ENCODE results near the gene ZNF14.

ZNF14 gene

GRCh38 chr19:19748249-19748938 lies 15.5 kb upstream of the ZNF14 start:
- Histone ChIP-seq H3K4me3 (ENCODE audit: low read length) (no peak overlapping the region), H3F3A (ENCODE audit: control insufficient read depth, insufficient read depth) (no peaks in the 10 kb centered on the region), H3K79me2 (ENCODE audit: control insufficient read depth, low read length) (no peaks in the 10 kb centered on the region), H3K36me3 (ENCODE audit: control insufficient read depth, low read length) (no peaks in the 10 kb centered on the region), H3K27ac (ENCODE audit: low read depth, low read length) (no peak overlapping the region), H3K27me3 (ENCODE audit: control insufficient read depth, low read length) (no peaks in the 10 kb centered on the region), H3K4me2 (ENCODE audit: low read length) (no peak overlapping the region), H3K9me3 (ENCODE audit: control insufficient read depth, insufficient read depth, low read length) (no peaks in the 10 kb centered on the region), H3K9me2 (replicated peaks; ENCODE audit: control insufficient read depth, low read length) (no peaks in the 10 kb centered on the region), H3K4me1 (ENCODE audit: control insufficient read depth, low read length) (no peaks in the 10 kb centered on the region), H4K20me1 (ENCODE audit: control insufficient read depth, insufficient read depth, low read depth, low read length) (no peaks in the 10 kb centered on the region)
- TF ChIP-seq EZH2phosphoT487 (IDR thresholded peaks at IDR 0.05; ENCODE audit: borderline replicate concordance, low read length) (no peak), CTCF (IDR thresholded peaks at IDR 0.05; ENCODE audit: low read depth, low read length, poor library complexity, severe bottlenecking) (no peak)

GRCh38 chr19:19747357-19748220 lies 14.7 kb upstream of the ZNF14 start:
- Histone ChIP-seq H3K9me2 (replicated peaks; ENCODE audit: control insufficient read depth, low read length) (no peaks in the 10 kb centered on the region), H3K4me3 (ENCODE audit: low read length) (no peak overlapping the region), H4K20me1 (ENCODE audit: control insufficient read depth, insufficient read depth, low read depth, low read length) (no peaks in the 10 kb centered on the region), H3K9me3 (ENCODE audit: control insufficient read depth, insufficient read depth, low read length) (no peaks in the 10 kb centered on the region), H3F3A (ENCODE audit: control insufficient read depth, insufficient read depth) (no peaks in the 10 kb centered on the region), H3K36me3 (ENCODE audit: control insufficient read depth, low read length) (no peaks in the 10 kb centered on the region), H3K27me3 (ENCODE audit: control insufficient read depth, low read length) (no peaks in the 10 kb centered on the region), H3K4me1 (ENCODE audit: control insufficient read depth, low read length) (no peaks in the 10 kb centered on the region), H3K27ac (ENCODE audit: low read depth, low read length) (no peak overlapping the region), H3K79me2 (ENCODE audit: control insufficient read depth, low read length) (no peaks in the 10 kb centered on the region), H3K4me2 (ENCODE audit: low read length) (no peak overlapping the region)
- no peak for TF ChIP-seq EZH2phosphoT487 (IDR thresholded peaks at IDR 0.05; ENCODE audit: borderline replicate concordance, low read length)
- no peak for TF ChIP-seq CTCF (IDR thresholded peaks at IDR 0.05; ENCODE audit: low read depth, low read length, poor library complexity, severe bottlenecking)

- Histone ChIP-seq H3K9me2 (replicated peaks; ENCODE audit: control insufficient read depth, low read length) (no peaks in the 10 kb centered on the region), H3K27me3 (ENCODE audit: control insufficient read depth, low read length) (no peaks in the 10 kb centered on the region), H3K4me1 (ENCODE audit: control insufficient read depth, low read length) (no peaks in the 10 kb centered on the region), H3K4me2 (ENCODE audit: low read length) (no peak overlapping the region), H3F3A (ENCODE audit: control insufficient read depth, insufficient read depth) (no peaks in the 10 kb centered on the region), H3K79me2 (ENCODE audit: control insufficient read depth, low read length) (no peaks in the 10 kb centered on the region), H3K4me3 (ENCODE audit: low read length) (no peak overlapping the region), H3K9me3 (ENCODE audit: control insufficient read depth, insufficient read depth, low read length) (no peaks in the 10 kb centered on the region), H4K20me1 (ENCODE audit: control insufficient read depth, insufficient read depth, low read depth, low read length) (no peaks in the 10 kb centered on the region), H3K36me3 (ENCODE audit: control insufficient read depth, low read length) (no peaks in the 10 kb centered on the region), H3K27ac (ENCODE audit: low read depth, low read length) (no peak overlapping the region)
- no peak for TF ChIP-seq CTCF (IDR thresholded peaks at IDR 0.05; ENCODE audit: low read depth, low read length, poor library complexity, severe bottlenecking)
- TF ChIP-seq EZH2phosphoT487 (IDR thresholded peaks at IDR 0.05; ENCODE audit: borderline replicate concordance, low read length) = no peak
Observed at GRCh38 chr19:19746286-19747213, 13.6 kb upstream of the ZNF14 start.

Measured in DOHH2 (cell line).